CD14-positive monocyte (primary cell): ENCODE data around the gene CRAT. TPM values are rescaled to one million over a fixed set of nuclear protein-coding genes. Genes with fewer than 3 reads are reported as not detected.

Experiments
- DNase-seq, 3 donors: peaks; one replicate each; pipeline ENCODE4 v3.0.0-alpha.2; 2011 to 2022
- H2AFZ ChIP-seq: 2 replicates; pipeline ENCODE4 v1.6.0; 2012; ENCODE audit warnings: mild to moderate bottlenecking, low read depth, low read length, inconsistent platforms; ENCODE audit not compliant: insufficient read depth, poor library complexity, severe bottlenecking
- H3K27ac ChIP-seq, 2 donors: 1 replicate in 1 of 2; 2 replicates in 1 of 2; pipeline ENCODE4 v1.5.1; 2012 to 2013; ENCODE audit warnings: low read length in 2 of 2, control low read depth in 1 of 2, inconsistent platforms in 1 of 2, low read depth in 1 of 2, mild to moderate bottlenecking in 1 of 2
- H3K27me3 ChIP-seq, 2 donors: one replicate each; pipeline versions ENCODE4 v1.6.0 to v1.6.1; 2011 to 2013; ENCODE audit warnings: low read length in 2 of 2; ENCODE audit not compliant: control insufficient read depth in 2 of 2, insufficient read depth in 2 of 2
- H3K36me3 ChIP-seq, 2 donors: replicated peaks in 1 of 2; 1 replicate in 1 of 2; 2 replicates in 1 of 2; pipeline versions ENCODE4 v1.5.1 to v1.6.1; 2012 to 2013; ENCODE audit warnings: low read length in 2 of 2, control low read depth in 1 of 2, inconsistent platforms in 1 of 2, mild to moderate bottlenecking in 1 of 2; ENCODE audit not compliant: insufficient read depth in 2 of 2, control insufficient read depth in 1 of 2
- H3K4me1 ChIP-seq, 2 donors: 1 replicate in 1 of 2; 2 replicates in 1 of 2; pipeline versions ENCODE4 v1.5.1 to v1.6.1; 2012 to 2013; ENCODE audit warnings: low read length in 2 of 2, control low read depth in 1 of 2, inconsistent platforms in 1 of 2, mild to moderate bottlenecking in 1 of 2, moderate library complexity in 1 of 2; ENCODE audit not compliant: insufficient read depth in 2 of 2, control insufficient read depth in 1 of 2
- H3K4me2 ChIP-seq: replicated peaks from 2 replicates; pipeline ENCODE3; 2012; ENCODE audit warnings: low read length, moderate library complexity, mild to moderate bottlenecking; ENCODE audit not compliant: poor library complexity, severe bottlenecking; ENCODE audit errors: extremely low read depth
- H3K4me3 ChIP-seq, 3 experiments: fragments of 200-600 bp in 1 of 3; sonication (generic) in 1 of 3; replicated peaks in 1 of 3; 1 replicate in 2 of 3; 2 replicates in 1 of 3; pipeline ENCODE4 v1.5.1; 2011 to 2013; ENCODE audit warnings: low read length in 3 of 3, mild to moderate bottlenecking in 3 of 3, control low read depth in 2 of 3, low read depth in 2 of 3, inconsistent platforms in 1 of 3, moderate library complexity in 1 of 3
- H3K79me2 ChIP-seq: 2 replicates; pipeline ENCODE4 v1.6.0; 2012; ENCODE audit warnings: mild to moderate bottlenecking, control low read depth, inconsistent platforms, low read length, moderate library complexity; ENCODE audit not compliant: insufficient read depth
- H3K9ac ChIP-seq: 2 replicates; pipeline ENCODE4 v1.6.0; 2017; ENCODE audit warnings: low read length, mild to moderate bottlenecking; ENCODE audit not compliant: insufficient read depth, poor library complexity, severe bottlenecking
- H3K9me3 ChIP-seq, 2 donors: replicated peaks in 1 of 2; 1 replicate in 1 of 2; 2 replicates in 1 of 2; pipeline versions ENCODE4 v1.5.1 to v1.6.1; 2012 to 2013; ENCODE audit warnings: low read length in 2 of 2, control low read depth in 1 of 2; ENCODE audit not compliant: control insufficient read depth in 1 of 2, insufficient read depth in 1 of 2
- H4K20me1 ChIP-seq: 2 replicates; pipeline ENCODE4 v1.6.0; 2012; ENCODE audit warnings: mild to moderate bottlenecking, low read length, control low read depth, moderate library complexity; ENCODE audit not compliant: insufficient read depth
- H3K27ac Mint-ChIP-seq, 7 donors: one replicate each; pipeline ENCODE4 v1.8.0; 2020; ENCODE audit warnings: mild to moderate bottlenecking in 7 of 7, mixed read lengths in 7 of 7, moderate library complexity in 6 of 7, inconsistent platforms in 2 of 7
- H3K27me3 Mint-ChIP-seq, 3 donors: one replicate each; pipeline ENCODE4 v1.8.0; 2021 to 2022; ENCODE audit warnings: low read depth in 3 of 3, mild to moderate bottlenecking in 3 of 3, mixed read lengths in 3 of 3, moderate library complexity in 3 of 3, inconsistent platforms in 1 of 3
- H3K36me3 Mint-ChIP-seq, 2 donors: one replicate each; pipeline ENCODE4 v1.8.0; 2020; ENCODE audit warnings: mixed read lengths in 2 of 2, inconsistent platforms in 1 of 2, mild to moderate bottlenecking in 1 of 2
- H3K4me1 Mint-ChIP-seq: one replicate; pipeline ENCODE4 v1.8.0; 2020; ENCODE audit warnings: mild to moderate bottlenecking, mixed read lengths
- H3K4me3 Mint-ChIP-seq, 2 donors: one replicate each; pipeline ENCODE4 v1.8.0; 2020; ENCODE audit warnings: mild to moderate bottlenecking in 2 of 2, mixed read lengths in 2 of 2, moderate library complexity in 1 of 2
- H3K9me3 Mint-ChIP-seq, 7 donors: one replicate each; pipeline ENCODE4 v1.8.0; 2020 to 2022; ENCODE audit warnings: mixed read lengths in 7 of 7, mild to moderate bottlenecking in 6 of 7, moderate library complexity in 6 of 7, inconsistent platforms in 2 of 7
- WGBS: methylation state at CpG from one replicate; pipeline ENCODE4 v1.1.5; 2013; ENCODE audit warnings: missing lambda C conversion rate; ENCODE audit not compliant: insufficient coverage; 5-methylcytosine and 5-hydroxymethylcytosine counted together
- intact Hi-C, 2 donors: fragments of 100-400 bp; cut with micrococcal nuclease; formaldehyde crosslinking; loops; one replicate each; pipeline versions ENCODE4 v1.15.0 to v1.15.1; 2023
- polyA plus RNA-seq, 3 donors: library from polyadenylated mRNA; depleted of rRNA in 1 of 3; unstranded in 2 of 3; stranded (reverse) in 1 of 3; fragments of 300-500 nt in 2 of 3; fragments of >200 nt in 1 of 3; fragmentation: Illumina TruSeq in 2 of 3; gene quantifications; 1 replicate in 2 of 3; 2 replicates in 1 of 3; pipeline ENCODE4 v1.2.3, GENCODE V29; 2012 to 2021
- TF ChIP-seq, protein P1 (sequence below): fragments of 200-600 bp; IDR thresholded peaks from one replicate; pipeline ENCODE4 v1.8.0; 2022; ENCODE audit warnings: antibody characterized with exemption, mild to moderate bottlenecking

CRAT gene
- polyA plus RNA-seq, 3 donors: 12.2 to 19.4 (median 15.0) TPM

DNA sequence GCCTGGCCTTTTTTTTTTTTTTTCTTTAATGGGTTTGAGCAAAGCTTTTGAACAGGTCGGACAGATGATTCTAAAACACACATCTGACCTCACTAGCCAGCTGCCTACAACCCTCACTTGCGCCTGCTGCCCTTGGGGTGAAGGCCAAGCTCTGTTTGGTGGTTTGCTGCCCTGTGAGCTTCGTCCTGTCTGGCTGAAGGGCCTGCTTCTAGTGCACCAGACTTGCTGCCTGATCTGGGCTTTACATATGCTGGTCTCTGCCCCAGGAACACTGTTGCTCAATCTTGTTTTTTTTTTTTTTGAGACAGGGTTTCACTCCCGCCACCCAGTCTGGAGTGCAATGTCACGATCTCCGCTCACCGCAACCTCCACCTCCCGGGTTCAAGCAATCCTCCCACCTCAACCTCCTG lies 46.1 kb downstream of the CRAT start:
- TF ChIP-seq, protein P1, sequence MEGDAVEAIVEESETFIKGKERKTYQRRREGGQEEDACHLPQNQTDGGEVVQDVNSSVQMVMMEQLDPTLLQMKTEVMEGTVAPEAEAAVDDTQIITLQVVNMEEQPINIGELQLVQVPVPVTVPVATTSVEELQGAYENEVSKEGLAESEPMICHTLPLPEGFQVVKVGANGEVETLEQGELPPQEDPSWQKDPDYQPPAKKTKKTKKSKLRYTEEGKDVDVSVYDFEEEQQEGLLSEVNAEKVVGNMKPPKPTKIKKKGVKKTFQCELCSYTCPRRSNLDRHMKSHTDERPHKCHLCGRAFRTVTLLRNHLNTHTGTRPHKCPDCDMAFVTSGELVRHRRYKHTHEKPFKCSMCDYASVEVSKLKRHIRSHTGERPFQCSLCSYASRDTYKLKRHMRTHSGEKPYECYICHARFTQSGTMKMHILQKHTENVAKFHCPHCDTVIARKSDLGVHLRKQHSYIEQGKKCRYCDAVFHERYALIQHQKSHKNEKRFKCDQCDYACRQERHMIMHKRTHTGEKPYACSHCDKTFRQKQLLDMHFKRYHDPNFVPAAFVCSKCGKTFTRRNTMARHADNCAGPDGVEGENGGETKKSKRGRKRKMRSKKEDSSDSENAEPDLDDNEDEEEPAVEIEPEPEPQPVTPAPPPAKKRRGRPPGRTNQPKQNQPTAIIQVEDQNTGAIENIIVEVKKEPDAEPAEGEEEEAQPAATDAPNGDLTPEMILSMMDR: no peak
- no peak overlapping the region for H3K4me2 ChIP-seq
- no peaks in the 10 kb centered on the region for H3K27me3 Mint-ChIP-seq
- H3K4me1 ChIP-seq: peaks cover 14% of the 10 kb centered on the region in 2 donors
- peaks cover 46 to 87% of the 10 kb centered on the region in 2 donors for H3K36me3 Mint-ChIP-seq
- H3K9me3 ChIP-seq: no peaks in the 10 kb centered on the region
- no peak overlapping the region for H3K27ac ChIP-seq
- peaks cover 65 to 79% of the 10 kb centered on the region in 2 donors for H3K36me3 ChIP-seq
- intact Hi-C loops: no loop called here
- no peaks in the 10 kb centered on the region for H4K20me1 ChIP-seq
- H3K4me1 Mint-ChIP-seq: peaks cover 15% of the 10 kb centered on the region
- H3K4me3 ChIP-seq: no peak overlapping the region
- no peak overlapping the region for H3K4me3 Mint-ChIP-seq
- DNase-seq: no peak
- H3K27ac Mint-ChIP-seq: peak overlapping the region in 2 of 7 donors; percentile 15 to 40
- H3K27me3 ChIP-seq: no peaks in the 10 kb centered on the region
- no peak overlapping the region for H2AFZ ChIP-seq
- peaks cover 0 to 3% (median 0%) of the 10 kb centered on the region in 7 donors for H3K9me3 Mint-ChIP-seq
- H3K9ac ChIP-seq: no peak overlapping the region
- H3K79me2 ChIP-seq: no peaks in the 10 kb centered on the region
- 29% methylated on average over 6 of the region's 8 CpGs for WGBS

DNA sequence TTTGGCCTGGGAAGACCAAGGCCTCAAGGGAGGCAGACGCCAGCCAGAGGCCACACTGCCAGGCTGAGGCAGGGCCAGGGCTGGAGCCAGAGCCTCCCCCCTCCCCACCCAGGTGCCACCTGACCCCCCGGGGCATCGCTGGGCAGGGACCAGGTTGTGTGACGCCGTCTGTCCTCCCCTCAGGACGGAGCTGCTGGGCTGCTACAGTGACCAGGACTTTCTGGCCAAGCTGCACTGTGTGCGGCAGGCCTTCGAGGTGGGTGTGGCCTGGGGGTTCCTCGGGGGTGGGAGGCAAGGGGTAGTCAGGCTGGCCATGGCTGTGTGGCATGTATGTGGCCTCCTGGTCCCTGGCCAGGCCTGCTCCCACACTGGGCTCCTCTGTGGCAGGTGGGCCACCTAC lies 47.5 kb downstream of the CRAT start:
- no peak overlapping the region for H2AFZ ChIP-seq
- TF ChIP-seq, protein P1: no peak
- H4K20me1 ChIP-seq: no peaks in the 10 kb centered on the region
- 100% methylated on average over 8 of the region's 9 CpGs for WGBS
- no peaks in the 10 kb centered on the region for H3K27me3 ChIP-seq
- Mint-ChIP-seq H3K4me3 (no peak overlapping the region), H3K27me3 (peaks cover 0 to 3% (median 0%) of the 10 kb centered on the region in 3 donors), H3K36me3 (peaks cover 53 to 90% of the 10 kb centered on the region in 2 donors), H3K4me1 (peaks cover 13% of the 10 kb centered on the region), H3K27ac (no peak overlapping the region), H3K9me3 (peaks cover 0 to 3% (median 0%) of the 10 kb centered on the region in 7 donors)
- DNase-seq: no peak
- H3K9ac ChIP-seq: no peak overlapping the region
- no peaks in the 10 kb centered on the region for H3K79me2 ChIP-seq
- H3K4me2 ChIP-seq: no peak overlapping the region
- peaks cover 11 to 14% of the 10 kb centered on the region in 2 donors for H3K4me1 ChIP-seq
- intact Hi-C loops: no loop called here
- H3K27ac ChIP-seq: no peak overlapping the region
- no peaks in the 10 kb centered on the region for H3K9me3 ChIP-seq
- no peak overlapping the region for H3K4me3 ChIP-seq
- peaks cover 68 to 81% of the 10 kb centered on the region in 2 donors for H3K36me3 ChIP-seq
